GM12878 (cell line): Measurements from ENCODE around the gene CNKSR3. TPM values are rescaled to one million over a fixed set of nuclear protein-coding genes. Genes with fewer than 3 reads are reported as not detected.

Experiments
- ATAC-seq: fragments of 200-7000 bp; cut with Tn5 transposase; 3 replicates; pipeline ENCODE4 v1.9.1; 2020; ENCODE audit warnings: mild to moderate bottlenecking, moderate library complexity
- BruUV-seq: library from RNA; stranded (reverse); fragments of 400-500 nt; replicated peaks from 2 replicates; lab custom pipeline; 2021; lab: Mats Ljungman, UMichigan
- CTCF ChIA-PET: fragments of 300-600 bp; sonication (Branson Sonifier 250); formaldehyde crosslinking; extraction: SDS; loops from one replicate; lab custom pipeline; 2021; ENCODE audit warnings: inconsistent platforms; lab: Yijun Ruan, JAX
- POLR2A ChIA-PET: fragments of 350-600 bp; formaldehyde crosslinking; extraction: SDS; loops from one replicate; lab custom pipeline; 2021; ENCODE audit warnings: inconsistent platforms; lab: Charles Lee
- RAD21 ChIA-PET: fragments of 300-600 bp; sonication (Branson Sonifier 250); formaldehyde crosslinking; loops from one replicate; lab custom pipeline; 2023; ENCODE audit warnings: antibody characterized with exemption; ENCODE audit not compliant: unreplicated experiment; lab: Charles Lee
- SMC1A ChIA-PET: fragments of 300-600 bp; sonication (Branson Sonifier 250); formaldehyde crosslinking; loops from one replicate; lab custom pipeline; 2023; ENCODE audit not compliant: unreplicated experiment, uncharacterized antibody; lab: Charles Lee
- DNase-seq: peaks from one replicate; pipeline ENCODE4 v3.0.0-alpha.2; 2011; ENCODE audit warnings: low read depth, low spot score
- FAIRE-seq: peaks from 3 replicates; lab custom pipeline; 2011; peaks lifted over from hg19 to GRCh38; lab: Jason Lieb, UNC
- H2AFZ ChIP-seq: 2 replicates; pipeline ENCODE4 v1.6.0; 2011; ENCODE audit warnings: low read depth, low read length, control low read depth; ENCODE audit not compliant: control insufficient read depth
- H3K27ac ChIP-seq: 2 replicates; pipeline ENCODE4 v1.5.1; 2011; ENCODE audit warnings: control low read depth; ENCODE audit not compliant: control insufficient read depth, insufficient read depth
- H3K27me3 ChIP-seq, 2 experiments: replicated peaks in 1 of 2; 2 replicates each; pipeline versions ENCODE4 v1.6.0 to v1.6.1; 2011; ENCODE audit warnings: low read length in 1 of 2; ENCODE audit not compliant: control insufficient read depth in 2 of 2, insufficient read depth in 2 of 2
- H3K36me3 ChIP-seq, 2 experiments: 2 replicates each; pipeline ENCODE4 v1.5.1; 2011; ENCODE audit warnings: low read length in 1 of 2; ENCODE audit not compliant: control insufficient read depth in 2 of 2, insufficient read depth in 2 of 2
- H3K4me1 ChIP-seq: 2 replicates; pipeline ENCODE4 v1.6.1; 2011; ENCODE audit warnings: mild to moderate bottlenecking, low read length, moderate library complexity, mixed read lengths; ENCODE audit not compliant: control insufficient read depth, insufficient read depth
- H3K4me2 ChIP-seq: 2 replicates; pipeline ENCODE4 v1.6.0; 2011; ENCODE audit warnings: control low read depth; ENCODE audit not compliant: control insufficient read depth, insufficient read depth
- H3K4me3 ChIP-seq: fragments of 200-600 bp; sonication (generic); 2 replicates; pipeline ENCODE4 v1.5.1; 2016
- H3K79me2 ChIP-seq: 2 replicates; pipeline ENCODE4 v1.6.0; 2011; ENCODE audit warnings: low read length; ENCODE audit not compliant: control insufficient read depth, insufficient read depth
- H3K9ac ChIP-seq: 2 replicates; pipeline ENCODE4 v1.8.0; 2011; ENCODE audit warnings: low read length, control low read depth, mixed read lengths; ENCODE audit not compliant: control insufficient read depth, insufficient read depth
- H3K9me3 ChIP-seq: replicated peaks from 3 replicates; pipeline ENCODE4 v1.5.1; 2011; ENCODE audit warnings: mild to moderate bottlenecking, low read length; ENCODE audit not compliant: control insufficient read depth, insufficient read depth
- H4K20me1 ChIP-seq: 2 replicates; pipeline ENCODE4 v1.6.0; 2011; ENCODE audit not compliant: control insufficient read depth, insufficient read depth
- JUNB ChIP-seq: IDR thresholded peaks from 2 replicates; pipeline ENCODE4 v1.6.1; 2016; ENCODE audit warnings: antibody characterized with exemption, mild to moderate bottlenecking
- ZBTB40 ChIP-seq: fragments of 450-650 bp; IDR thresholded peaks from 2 replicates; pipeline ENCODE4 v1.6.1; 2016; ENCODE audit warnings: mild to moderate bottlenecking, moderate library complexity, borderline replicate concordance
- WGBS: methylation state at CpG from one replicate; pipeline ENCODE4 v1.1.6; 2016; ENCODE audit warnings: low lambda C conversion rate; ENCODE audit not compliant: insufficient replicate concordance, insufficient coverage; ENCODE audit errors: missing lambda C conversion rate; 5-methylcytosine and 5-hydroxymethylcytosine counted together
- in situ Hi-C: fragments of 300-500 bp; cut with MboI; formaldehyde crosslinking; loops from 9 replicates; pipeline ENCODE4 v1.14.3; 2018; ENCODE audit warnings: mixed read lengths
- intact Hi-C: fragments of 100-400 bp; cut with micrococcal nuclease; formaldehyde crosslinking; loops from one replicate; pipeline ENCODE4 v1.14.2; 2022; ENCODE audit not compliant: unreplicated experiment
- polyA plus RNA-seq, 11 experiments: library from polyadenylated mRNA; depleted of rRNA in 4 of 11; unstranded in 6 of 11; stranded (reverse) in 5 of 11; fragments of >200 nt; fragmentation: Nextera tagmentation in 4 of 11; fragmentation: Illumina TruSeq in 1 of 11; extraction: Ambion mirVana in 4 of 11; extraction: Trizol in 1 of 11; gene quantifications; 1 replicate in 1 of 11; 2 replicates in 10 of 11; pipeline versions ENCODE4 v1.2.1 to v1.2.3, GENCODE V29; 2011 to 2016; ENCODE audit warnings: inconsistent platforms in 2 of 11, missing spikeins in 2 of 11, low read depth in 1 of 11
- total RNA-seq, 4 experiments: library from RNA; depleted of rRNA in 3 of 4; stranded (reverse); fragments of >200 nt in 3 of 4; fragmentation: Illumina TruSeq in 1 of 4; extraction: Trizol in 1 of 4; gene quantifications; 2 replicates each; pipeline versions ENCODE4 v1.2.1 to v1.2.3, GENCODE V29; 2013 to 2021

CNKSR3 gene
- total and polyA plus RNA-seq, 10 of the 15 experiments (the other 5 are each of a cell fraction or from before 2014, with no cell fraction given): under 0.01 to 0.48 (median 0.12) TPM; not detected in 2

- 42% methylated on average over 6 of the region's 6 CpGs for WGBS
- CTCF ChIA-PET: no interaction called here
- RAD21 ChIA-PET: interaction anchor here (0.6 to 1.6 kb wide), 2 partner anchors 12 to 864 kb away, joined by 3 to 4 read pairs; no protein-coding TSS in a partner anchor
- Histone ChIP-seq H4K20me1 (no peaks in the 10 kb centered on the region), H3K36me3 (no peaks in the 10 kb centered on the region), H3K27ac (no peak overlapping the region), H3K9ac (no peak overlapping the region), H3K4me2 (0 out of 2 replicates have a peak overlapping the region, but pooled peaks have one; percentile 13), H3K4me1 (no peaks in the 10 kb centered on the region), H2AFZ (peak overlapping the region; percentile 15), H3K79me2 (no peaks in the 10 kb centered on the region), H3K27me3 (no peaks in the 10 kb centered on the region), H3K9me3 (no peaks in the 10 kb centered on the region), H3K4me3 (no peak overlapping the region)
- FAIRE-seq (no peak), DNase-seq (no peak), ATAC-seq (peak; percentile 56)
- POLR2A ChIA-PET: no interaction called here
- TF ChIP-seq ZBTB40: no peak
- TF ChIP-seq JUNB: 0 out of 2 replicates have a peak, but pooled peaks have one; percentile 16
- intact Hi-C loops (no loop called here), in situ Hi-C loops (no loop called here)
- SMC1A ChIA-PET: interaction anchor here (0.8 to 0.9 kb wide), 2 partner anchors 33 to 36 kb away, joined by 3 read pairs; no protein-coding TSS in a partner anchor
- BruUV-seq: no TSS peak
Observed at GRCh38 chr6:154404791-154405400, 105.6 kb downstream of the CNKSR3 start.
